Glutamatergic neuron (in vitro differentiated cells): ENCODE measurements around the gene MYD88. TPM values are rescaled to one million over a fixed set of nuclear protein-coding genes. Genes with fewer than 3 reads are reported as not detected.

Experiments used
- DNase-seq: peaks from one replicate; pipeline ENCODE4 v3.0.0; 2022
- H3K27ac Mint-ChIP-seq: one replicate; pipeline ENCODE4 v1.8.0; 2020; ENCODE audit warnings: mild to moderate bottlenecking, mixed read lengths, inconsistent platforms; ENCODE audit not compliant: unreplicated experiment
- H3K27me3 Mint-ChIP-seq: one replicate; pipeline ENCODE4 v1.8.0; 2020; ENCODE audit warnings: mild to moderate bottlenecking, moderate library complexity, mixed read lengths, inconsistent platforms; ENCODE audit not compliant: unreplicated experiment
- H3K36me3 Mint-ChIP-seq: one replicate; pipeline ENCODE4 v1.8.0; 2020; ENCODE audit warnings: mild to moderate bottlenecking, mixed read lengths, inconsistent platforms; ENCODE audit not compliant: unreplicated experiment
- H3K4me1 Mint-ChIP-seq: one replicate; pipeline ENCODE4 v1.8.0; 2020; ENCODE audit warnings: mild to moderate bottlenecking, low read depth, mixed read lengths, inconsistent platforms; ENCODE audit not compliant: unreplicated experiment
- H3K4me3 Mint-ChIP-seq: one replicate; pipeline ENCODE4 v1.8.0; 2020; ENCODE audit warnings: mild to moderate bottlenecking, mixed read lengths, inconsistent platforms; ENCODE audit not compliant: unreplicated experiment
- H3K9me3 Mint-ChIP-seq: one replicate; pipeline ENCODE4 v1.8.0; 2020; ENCODE audit warnings: mild to moderate bottlenecking, moderate library complexity, mixed read lengths, inconsistent platforms; ENCODE audit not compliant: unreplicated experiment
- total RNA-seq: library from RNA; stranded (reverse); fragmentation: NEBNext Ultra II Directional; extraction: Animal tissue kit (Norgen Biotek cat#: 25700); gene quantifications from one replicate; pipeline ENCODE4 v1.2.1, GENCODE V29; 2021; ENCODE audit not compliant: unreplicated experiment
- TF ChIP-seq, protein P1 (sequence below): fragments of 200-600 bp; sonication (generic); IDR thresholded peaks from one replicate; pipeline ENCODE4 v1.5.0; 2021; ENCODE audit not compliant: partially characterized antibody, unreplicated experiment

MYD88 gene
- total RNA-seq, 1 donor from 2014 or later, result 58.0 TPM

DNA sequence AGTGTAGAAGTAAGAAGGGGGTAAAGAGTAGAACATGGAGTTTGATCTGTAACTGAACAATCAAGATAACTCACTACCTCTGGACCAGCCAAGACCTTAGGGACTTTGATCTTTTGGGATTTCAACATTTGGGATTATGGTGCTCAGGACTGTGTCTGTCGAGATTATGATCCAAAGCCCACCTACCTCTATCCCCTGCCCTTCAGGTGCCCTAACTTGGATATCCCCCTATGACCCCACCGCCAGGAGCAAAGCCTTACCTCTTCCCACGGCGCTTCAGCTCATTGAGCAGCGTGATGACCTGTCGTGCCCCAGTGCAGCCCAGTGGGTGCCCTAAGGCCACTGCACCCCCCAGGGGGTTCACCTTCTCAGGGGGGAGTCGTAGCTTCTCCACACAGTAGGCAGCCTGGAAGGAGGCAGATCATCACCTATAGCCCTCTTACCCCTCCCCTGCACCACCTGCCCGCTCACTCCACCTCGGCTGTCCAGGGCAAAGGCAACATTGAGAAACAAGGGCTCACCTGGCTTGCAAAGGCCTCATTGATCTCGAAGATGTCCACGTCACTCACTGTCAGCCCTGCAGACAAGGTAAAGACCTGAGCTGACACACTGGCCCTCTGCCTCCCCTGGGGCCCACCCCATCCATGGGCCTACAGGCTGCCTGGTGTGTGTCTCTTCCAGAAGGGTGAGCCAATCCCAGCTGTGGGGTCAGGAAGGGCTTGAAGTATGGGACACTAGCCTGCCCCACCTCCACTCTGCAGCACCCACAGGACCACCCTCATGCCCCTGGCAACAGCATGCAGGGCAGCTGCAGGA is 12.9 kb upstream of the MYD88 start:
- TF ChIP-seq, protein P1, sequence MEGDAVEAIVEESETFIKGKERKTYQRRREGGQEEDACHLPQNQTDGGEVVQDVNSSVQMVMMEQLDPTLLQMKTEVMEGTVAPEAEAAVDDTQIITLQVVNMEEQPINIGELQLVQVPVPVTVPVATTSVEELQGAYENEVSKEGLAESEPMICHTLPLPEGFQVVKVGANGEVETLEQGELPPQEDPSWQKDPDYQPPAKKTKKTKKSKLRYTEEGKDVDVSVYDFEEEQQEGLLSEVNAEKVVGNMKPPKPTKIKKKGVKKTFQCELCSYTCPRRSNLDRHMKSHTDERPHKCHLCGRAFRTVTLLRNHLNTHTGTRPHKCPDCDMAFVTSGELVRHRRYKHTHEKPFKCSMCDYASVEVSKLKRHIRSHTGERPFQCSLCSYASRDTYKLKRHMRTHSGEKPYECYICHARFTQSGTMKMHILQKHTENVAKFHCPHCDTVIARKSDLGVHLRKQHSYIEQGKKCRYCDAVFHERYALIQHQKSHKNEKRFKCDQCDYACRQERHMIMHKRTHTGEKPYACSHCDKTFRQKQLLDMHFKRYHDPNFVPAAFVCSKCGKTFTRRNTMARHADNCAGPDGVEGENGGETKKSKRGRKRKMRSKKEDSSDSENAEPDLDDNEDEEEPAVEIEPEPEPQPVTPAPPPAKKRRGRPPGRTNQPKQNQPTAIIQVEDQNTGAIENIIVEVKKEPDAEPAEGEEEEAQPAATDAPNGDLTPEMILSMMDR, result no peak
- no peak for DNase-seq
- Mint-ChIP-seq H3K9me3 (no peaks in the 10 kb centered on the region), H3K27ac (no peak overlapping the region), H3K4me3 (no peak overlapping the region), H3K4me1 (peaks cover 2% of the 10 kb centered on the region), H3K36me3 (peaks cover 4% of the 10 kb centered on the region), H3K27me3 (peaks cover 4% of the 10 kb centered on the region)

DNA sequence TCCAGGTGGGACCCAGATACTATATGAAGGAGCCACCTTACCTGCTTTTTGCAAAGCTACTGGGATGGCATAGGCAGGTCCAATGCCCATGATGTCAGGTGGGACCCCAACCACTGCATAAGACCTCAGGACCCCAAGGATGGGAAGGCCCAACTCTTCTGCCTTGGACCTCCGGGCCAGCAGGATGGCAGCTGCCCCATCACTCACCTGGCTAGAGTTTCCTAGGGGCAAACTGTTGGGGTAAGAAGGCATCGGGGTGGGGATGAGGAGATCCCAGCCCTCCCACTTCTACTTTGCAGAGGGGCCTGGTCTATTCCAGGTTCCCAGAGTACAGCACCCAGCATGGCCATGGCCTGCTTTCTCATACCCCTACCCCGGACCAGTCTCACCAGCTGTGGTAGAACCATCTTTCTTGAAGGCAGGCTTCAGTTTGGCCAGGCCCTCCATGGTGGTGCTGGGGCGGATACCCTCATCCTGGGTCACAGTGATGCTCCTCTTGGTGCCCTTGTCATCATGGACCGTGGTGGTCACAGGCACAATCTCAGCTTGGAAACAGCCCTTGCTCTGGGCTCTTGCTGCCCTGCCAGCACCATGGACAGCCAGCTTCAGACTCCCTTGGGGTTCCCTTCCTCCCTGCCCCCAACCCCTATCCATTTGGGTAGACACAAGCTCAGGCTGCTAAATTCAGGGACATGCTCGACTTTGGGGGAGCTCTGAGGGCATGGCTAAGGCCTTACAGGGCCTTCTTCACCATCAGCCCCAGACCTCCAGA is 12.2 kb upstream of the MYD88 start:
- peaks cover 4% of the 10 kb centered on the region for H3K36me3 Mint-ChIP-seq
- no peaks in the 10 kb centered on the region for H3K9me3 Mint-ChIP-seq
- H3K27me3 Mint-ChIP-seq, result peaks cover 2% of the 10 kb centered on the region
- H3K4me1 Mint-ChIP-seq, result peaks cover 2% of the 10 kb centered on the region
- no peak overlapping the region for H3K27ac Mint-ChIP-seq
- TF ChIP-seq, protein P1, result no peak
- no peak overlapping the region for H3K4me3 Mint-ChIP-seq
- no peak for DNase-seq

GRCh38 chr3:38127611-38128302 is 10.7 kb upstream of the MYD88 start:
- Mint-ChIP-seq H3K27ac (no peak overlapping the region), H3K36me3 (peaks cover 4% of the 10 kb centered on the region), H3K27me3 (peaks cover 3% of the 10 kb centered on the region), H3K4me3 (no peak overlapping the region), H3K9me3 (no peaks in the 10 kb centered on the region), H3K4me1 (peaks cover 8% of the 10 kb centered on the region)
- TF ChIP-seq, protein P1, result no peak
- DNase-seq, result no peak

GRCh38 chr3:38128303-38128655 is 10.2 kb upstream of the MYD88 start:
- Mint-ChIP-seq H3K27ac (no peak overlapping the region), H3K4me3 (no peak overlapping the region), H3K4me1 (peaks cover 11% of the 10 kb centered on the region), H3K9me3 (no peaks in the 10 kb centered on the region), H3K27me3 (peaks cover 3% of the 10 kb centered on the region), H3K36me3 (peaks cover under 1% of the 10 kb centered on the region)
- TF ChIP-seq, protein P1, result no peak
- DNase-seq, result no peak

DNA sequence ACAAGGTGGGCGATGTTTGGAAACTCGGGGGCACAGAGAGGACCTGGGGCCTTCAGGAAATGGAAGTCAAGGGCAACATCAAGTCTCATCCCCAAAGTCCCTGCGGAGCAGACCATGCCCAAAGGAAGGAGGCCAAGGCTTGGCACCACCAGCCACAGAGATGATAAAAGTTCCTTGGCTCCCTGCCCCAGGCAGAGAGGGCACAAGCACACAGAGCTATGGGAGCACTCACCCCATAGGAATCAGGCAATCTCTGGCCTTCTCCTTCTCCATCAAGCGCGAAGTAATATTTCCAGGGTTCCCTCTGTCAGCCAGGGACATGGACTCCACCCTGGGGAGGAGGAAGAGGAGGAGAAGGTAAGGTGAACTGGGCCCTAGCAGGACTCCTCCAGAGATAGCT is 9.4 kb upstream of the MYD88 start:
- H3K9me3 Mint-ChIP-seq, result no peaks in the 10 kb centered on the region
- peaks cover 11% of the 10 kb centered on the region for H3K4me1 Mint-ChIP-seq
- DNase-seq, result no peak
- no peak overlapping the region for H3K27ac Mint-ChIP-seq
- TF ChIP-seq, protein P1, result no peak
- H3K27me3 Mint-ChIP-seq, result peaks cover 3% of the 10 kb centered on the region
- no peaks in the 10 kb centered on the region for H3K36me3 Mint-ChIP-seq
- no peak overlapping the region for H3K4me3 Mint-ChIP-seq
